A375 (cell line): Measurements from ENCODE around the gene TMCO5A. TPM values are rescaled to one million over a fixed set of nuclear protein-coding genes. Genes with fewer than 3 reads are reported as not detected.

ENCODE experiments used
- total RNA-seq: library from RNA; depleted of rRNA; stranded (reverse); fragments of >200 nt; shearing (Covaris generic); gene quantifications from 2 replicates; pipeline ENCODE4 v1.2.3, GENCODE V29; 2014; rRNA removed

Gene TMCO5A
- not detected in 2 replicates for total RNA-seq

GRCh38 chr15:37934340-37934739, at the start of gene TMCO5A:
TSS of gene TMCO5A (plus strand) at chr15:37934640. CDS start at chr15:37936324, 1,684 bp downstream.

